K562 (cell line): ENCODE measurements around the gene DNAI1. TPM values are rescaled to one million over a fixed set of nuclear protein-coding genes. Genes with fewer than 3 reads are reported as not detected.

ENCODE experiments used
- ATAC-seq: fragments of 200-7000 bp; cut with Tn5 transposase; 3 replicates; pipeline ENCODE4 v1.9.1; 2020; ENCODE audit warnings: moderate library complexity
- BruUV-seq: library from RNA; stranded (reverse); fragments of 400-500 nt; replicated peaks from 2 replicates; lab custom pipeline; 2021; lab: Mats Ljungman, UMichigan
- CTCF ChIA-PET: fragments of 300-600 bp; formaldehyde crosslinking; extraction: SDS; loops from one replicate; lab custom pipeline; 2021; ENCODE audit warnings: low intra/inter-chr PET ratio; lab: Yijun Ruan, JAX
- POLR2A ChIA-PET: fragments of 300-600, 350-650 bp; sonication (Branson Sonifier 250); formaldehyde crosslinking; extraction: SDS; loops from one replicate; lab custom pipeline; 2021; ENCODE audit warnings: antibody characterized with exemption, inconsistent platforms; lab: Yijun Ruan, JAX
- DNase-seq, 4 experiments: peaks; one replicate each; pipeline versions ENCODE4 v3.0.0 to v3.0.0-alpha.2; 2011 to 2018; ENCODE audit warnings: low spot score in 3 of 4, mixed read lengths in 3 of 4; ENCODE audit errors: extremely low read depth in 1 of 4
- FAIRE-seq: peaks from 2 replicates; lab custom pipeline; 2011; peaks lifted over from hg19 to GRCh38; lab: Jason Lieb, UNC
- H2AFZ ChIP-seq: 2 replicates; pipeline ENCODE4 v1.6.0; 2011; ENCODE audit warnings: low read depth, low read length, control low read depth, inconsistent platforms
- H3K27ac ChIP-seq: fragments of 200-600 bp; 3 replicates; pipeline ENCODE4 v1.8.0; 2011; ENCODE audit warnings: low read depth, mild to moderate bottlenecking, control low read depth, inconsistent platforms, low read length, moderate library complexity, mixed read lengths; ENCODE audit errors: extremely low read depth
- H3K27me3 ChIP-seq, 2 experiments: fragments of 300-600 bp in 1 of 2; 2 replicates in 1 of 2; 3 replicates in 1 of 2; pipeline versions ENCODE4 v1.6.0 to v1.8.0; 2011; ENCODE audit warnings: inconsistent platforms in 2 of 2, low read length in 2 of 2, mild to moderate bottlenecking in 1 of 2, mixed read lengths in 1 of 2, moderate library complexity in 1 of 2; ENCODE audit not compliant: control insufficient read depth in 2 of 2, insufficient read depth in 2 of 2
- H3K36me3 ChIP-seq: fragments of 300-600 bp; 3 replicates; pipeline ENCODE4 v1.8.0; 2011; ENCODE audit warnings: mild to moderate bottlenecking, low read length, inconsistent platforms; ENCODE audit not compliant: control insufficient read depth, insufficient read depth
- H3K4me1 ChIP-seq, 2 experiments: fragments of 200-600 bp in 1 of 2; replicated peaks in 1 of 2; 2 replicates in 1 of 2; 3 replicates in 1 of 2; pipeline versions ENCODE4 v1.5.1 to v1.8.0; 2011; ENCODE audit warnings: inconsistent platforms in 2 of 2, low read length in 2 of 2, mild to moderate bottlenecking in 1 of 2, mixed read lengths in 1 of 2, moderate library complexity in 1 of 2; ENCODE audit not compliant: control insufficient read depth in 2 of 2, insufficient read depth in 2 of 2
- H3K4me2 ChIP-seq: 2 replicates; pipeline ENCODE4 v1.6.1; 2011; ENCODE audit warnings: low read length, control low read depth, inconsistent platforms, mixed read lengths; ENCODE audit not compliant: insufficient read depth
- H3K4me3 ChIP-seq: fragments of 200-600 bp; sonication (generic), shearing (Covaris generic); 2 replicates; pipeline ENCODE4 v1.5.1; 2016; ENCODE audit warnings: control low read depth, inconsistent platforms
- H3K79me2 ChIP-seq: fragments of 200-600 bp; 3 replicates; pipeline ENCODE4 v1.8.0; 2011; ENCODE audit warnings: low read length, inconsistent platforms; ENCODE audit not compliant: control insufficient read depth, insufficient read depth
- H3K9ac ChIP-seq, 2 experiments: 2 replicates each; pipeline versions ENCODE4 v1.6.0 to v1.6.1; 2011; ENCODE audit warnings: low read depth in 2 of 2, low read length in 2 of 2, control low read depth in 1 of 2, inconsistent platforms in 1 of 2, mild to moderate bottlenecking in 1 of 2, mixed read lengths in 1 of 2; ENCODE audit not compliant: insufficient read depth in 1 of 2
- H3K9me1 ChIP-seq: one replicate; pipeline ENCODE4 v1.6.0; 2011; ENCODE audit warnings: inconsistent platforms, mild to moderate bottlenecking, low read length, moderate library complexity; ENCODE audit not compliant: control insufficient read depth, insufficient read depth
- H3K9me3 ChIP-seq: replicated peaks from 2 replicates; pipeline ENCODE4 v1.5.1; 2011; ENCODE audit warnings: low read depth, low read length, inconsistent platforms; ENCODE audit not compliant: control insufficient read depth, insufficient read depth
- H4K20me1 ChIP-seq: replicated peaks from 2 replicates; pipeline ENCODE4 v1.6.1; 2011; ENCODE audit warnings: low read length, inconsistent platforms, mixed read lengths; ENCODE audit not compliant: control insufficient read depth, insufficient read depth
- RBBP5 ChIP-seq: fragments of 200-600 bp; sonication (generic); IDR thresholded peaks from 2 replicates; pipeline ENCODE4 v1.6.1; 2012; ENCODE audit warnings: borderline replicate concordance, mild to moderate bottlenecking, low read length, control low read depth, inconsistent platforms; ENCODE audit not compliant: insufficient read depth, poor library complexity, severe bottlenecking
- WGBS: fragments of 100-300 bp; shearing (Covaris generic); methylation state at CpG from one replicate; pipeline ENCODE4 v1.1.6; 2016; ENCODE audit warnings: low coverage, mixed read lengths; ENCODE audit not compliant: insufficient coverage; ENCODE audit errors: missing lambda C conversion rate; 5-methylcytosine and 5-hydroxymethylcytosine counted together
- in situ Hi-C: fragments of 300-500 bp; cut with MboI; formaldehyde crosslinking; loops from 4 replicates; pipeline ENCODE4 v1.15.0; 2018; ENCODE audit warnings: inconsistent platforms, mixed read lengths
- intact Hi-C: fragments of 100-400 bp; cut with micrococcal nuclease; formaldehyde crosslinking; loops from 2 replicates; pipeline ENCODE4 v1.14.2; 2022
- polyA plus RNA-seq, 8 experiments: library from polyadenylated mRNA; depleted of rRNA in 4 of 8; stranded (reverse) in 5 of 8; unstranded in 3 of 8; fragments of >200 nt; fragmentation: Nextera tagmentation in 2 of 8; fragmentation: Illumina TruSeq in 1 of 8; extraction: Ambion mirVana in 2 of 8; extraction: Trizol in 1 of 8; gene quantifications; 2 replicates each; pipeline versions ENCODE4 v1.2.1 to v1.2.3, GENCODE V29; 2011 to 2014; ENCODE audit warnings: inconsistent platforms in 1 of 8, missing spikeins in 1 of 8
- total RNA-seq, 7 experiments: library from RNA; depleted of rRNA in 6 of 7; stranded (reverse); fragments of >200 nt in 6 of 7; fragmentation: Illumina TruSeq in 2 of 7; extraction: Trizol in 2 of 7; gene quantifications; 2 replicates each; pipeline versions ENCODE4 v1.2.1 to v1.2.3, GENCODE V29; 2011 to 2021; ENCODE audit warnings: low replicate concordance in 1 of 7
- TF ChIP-seq, protein P1 (sequence below), 2 experiments: IDR thresholded peaks; 2 replicates each; pipeline ENCODE4 v1.6.1; 2011; ENCODE audit warnings: borderline replicate concordance in 1 of 2, control low read depth in 1 of 2, low read depth in 1 of 2, low read length in 1 of 2, mild to moderate bottlenecking in 1 of 2, mixed read lengths in 1 of 2, moderate library complexity in 1 of 2; ENCODE audit not compliant: insufficient read depth in 1 of 2, insufficient read length in 1 of 2, poor library complexity in 1 of 2, severe bottlenecking in 1 of 2; ENCODE audit errors: extremely low read depth in 1 of 2
- TF ChIP-seq, protein P2 (sequence below): sonication (generic); formaldehyde crosslinking; IDR thresholded peaks from 2 replicates; pipeline ENCODE4 v1.9.0; 2022; ENCODE audit warnings: mild to moderate bottlenecking, missing genetic modification reagents
- TF ChIP-seq, protein P3 (sequence below): fragments of 250-450 bp; sonication (Bioruptor Pico); IDR thresholded peaks from 2 replicates; pipeline ENCODE4 v1.4.0; 2020; ENCODE audit warnings: borderline replicate concordance

DNAI1 gene
- total and polyA plus RNA-seq, 9 of the 15 experiments (the other 6 are each of a cell fraction or from before 2014, with no cell fraction given) = 0.01 to 0.17 (median 0.04) TPM; not detected in 6

DNA sequence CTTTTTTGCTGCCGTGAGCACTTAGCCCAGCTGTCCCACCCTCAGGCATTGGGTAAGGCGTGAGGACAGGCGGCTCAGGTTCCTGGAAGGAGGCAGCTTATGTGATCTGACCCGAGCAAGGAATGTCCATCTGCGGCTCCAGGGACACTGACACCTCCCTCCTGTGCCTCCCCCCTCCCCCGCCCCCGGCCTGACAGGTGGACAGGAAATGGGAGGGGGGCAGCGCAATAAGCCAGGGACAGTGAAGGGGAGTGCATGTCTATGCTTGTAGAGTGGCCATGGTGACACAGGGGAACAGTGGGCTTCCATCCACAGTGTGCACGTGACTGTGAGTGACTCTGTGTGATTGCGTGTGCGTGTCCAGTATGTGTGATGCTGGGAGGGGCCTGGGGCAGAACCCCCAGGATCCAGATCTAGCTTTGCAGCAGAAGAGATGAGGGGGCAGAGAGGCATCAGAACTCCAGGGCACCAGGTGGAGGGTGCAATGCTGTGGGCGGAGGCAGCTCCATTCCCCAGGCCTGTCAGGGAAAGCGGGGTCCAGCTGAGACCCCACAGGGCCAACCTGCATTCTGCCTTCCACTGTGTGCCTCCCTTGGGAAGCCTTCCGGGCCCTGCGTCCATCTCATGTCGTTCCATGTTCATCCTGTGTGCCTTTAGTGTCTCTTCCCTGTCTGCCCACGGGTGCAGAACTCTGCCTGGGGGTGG is 100.5 kb downstream of the DNAI1 start:
- no peaks in the 10 kb centered on the region for H3K79me2 ChIP-seq
- H3K4me2 ChIP-seq = no peak overlapping the region
- no peaks in the 10 kb centered on the region for H3K9me1 ChIP-seq
- ChIA-PET CTCF (no interaction called here), POLR2A (interaction anchor here (0.6 to 1.2 kb wide), 2 partner anchors 21 to 63 kb away, joined by 3 to 4 read pairs; no protein-coding TSS in a partner anchor)
- 6% methylated on average over 13 of the region's 17 CpGs for WGBS
- in situ Hi-C loops (no loop called here), intact Hi-C loops (no loop called here)
- no TSS peak for BruUV-seq
- no peaks in the 10 kb centered on the region for H3K9me3 ChIP-seq
- no peaks in the 10 kb centered on the region for H3K36me3 ChIP-seq
- no peak for DNase-seq
- peaks cover 0 to 48% of the 10 kb centered on the region in 2 experiments; a peak in 4 of 5 replicates for H3K27me3 ChIP-seq
- ATAC-seq = no peak
- H3K9ac ChIP-seq = no peak overlapping the region
- no peak overlapping the region for H3K4me3 ChIP-seq
- no peak for TF ChIP-seq RBBP5
- TF ChIP-seq, protein P1, sequence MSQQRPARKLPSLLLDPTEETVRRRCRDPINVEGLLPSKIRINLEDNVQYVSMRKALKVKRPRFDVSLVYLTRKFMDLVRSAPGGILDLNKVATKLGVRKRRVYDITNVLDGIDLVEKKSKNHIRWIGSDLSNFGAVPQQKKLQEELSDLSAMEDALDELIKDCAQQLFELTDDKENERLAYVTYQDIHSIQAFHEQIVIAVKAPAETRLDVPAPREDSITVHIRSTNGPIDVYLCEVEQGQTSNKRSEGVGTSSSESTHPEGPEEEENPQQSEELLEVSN (IDR thresholded peaks at IDR 0.05; ENCODE audit: borderline replicate concordance in 1 of 2, extremely low read depth in 1 of 2, insufficient read depth in 1 of 2, insufficient read length in 1 of 2, low read depth in 1 of 2, low read length in 1 of 2, poor library complexity in 1 of 2, severe bottlenecking in 1 of 2) = no peak
- TF ChIP-seq, protein P2, sequence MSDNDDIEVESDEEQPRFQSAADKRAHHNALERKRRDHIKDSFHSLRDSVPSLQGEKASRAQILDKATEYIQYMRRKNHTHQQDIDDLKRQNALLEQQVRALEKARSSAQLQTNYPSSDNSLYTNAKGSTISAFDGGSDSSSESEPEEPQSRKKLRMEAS (CRISPR knock-in tag) = no peak
- TF ChIP-seq, protein P3, sequence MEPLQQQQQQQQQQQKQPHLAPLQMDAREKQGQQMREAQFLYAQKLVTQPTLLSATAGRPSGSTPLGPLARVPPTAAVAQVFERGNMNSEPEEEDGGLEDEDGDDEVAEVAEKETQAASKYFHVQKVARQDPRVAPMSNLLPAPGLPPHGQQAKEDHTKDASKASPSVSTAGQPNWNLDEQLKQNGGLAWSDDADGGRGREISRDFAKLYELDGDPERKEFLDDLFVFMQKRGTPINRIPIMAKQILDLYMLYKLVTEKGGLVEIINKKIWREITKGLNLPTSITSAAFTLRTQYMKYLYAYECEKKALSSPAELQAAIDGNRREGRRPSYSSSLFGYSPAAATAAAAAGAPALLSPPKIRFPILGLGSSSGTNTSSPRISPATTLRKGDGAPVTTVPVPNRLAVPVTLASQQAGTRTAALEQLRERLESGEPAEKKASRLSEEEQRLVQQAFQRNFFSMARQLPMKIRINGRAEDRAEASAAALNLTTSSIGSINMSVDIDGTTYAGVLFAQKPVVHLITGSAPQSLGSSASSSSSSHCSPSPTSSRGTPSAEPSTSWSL (CRISPR knock-in tag) = no peak
- FAIRE-seq = no peak
- H2AFZ ChIP-seq = no peak overlapping the region
- peaks cover 0 to 8% of the 10 kb centered on the region in 2 experiments; a peak in 2 of 5 replicates for H3K4me1 ChIP-seq
- no peak overlapping the region for H3K27ac ChIP-seq
- no peaks in the 10 kb centered on the region; the same call in 1 of the 2 replicates for H4K20me1 ChIP-seq
